ENCODE results near the gene CCL21.

- TF ChIP-seq CTCF (IDR thresholded peaks at IDR 0.05): no peak
- TF ChIP-seq EZH2 (IDR thresholded peaks at IDR 0.05; ENCODE audit: borderline replicate concordance, insufficient read depth, low read depth, low read length, poor library complexity, severe bottlenecking): no peak
These were observed 22.5 kb upstream of the CCL21 start for GRCh38 chr9:34732478-34732877.
